Fibroblast of villous mesenchyme (primary cell): ENCODE data around the gene AKAP6. TPM values are rescaled to one million over a fixed set of nuclear protein-coding genes. Genes with fewer than 3 reads are reported as not detected.
A peak's percentile ranks its signal among the peaks of the same experiment; 100 is the strongest.

Experiments used
- DNase-seq: peaks from one replicate; pipeline ENCODE4 v3.0.0-alpha.2; 2010; ENCODE audit warnings: low read depth
- H3K4me3 ChIP-seq: 2 replicates; pipeline ENCODE4 v1.5.1; 2011; ENCODE audit warnings: low read depth, mild to moderate bottlenecking, low read length
- CTCF ChIP-seq: IDR thresholded peaks from 2 replicates; pipeline ENCODE4 v1.5.1; 2012; ENCODE audit warnings: low read depth, mild to moderate bottlenecking, low read length; ENCODE audit not compliant: insufficient read depth
- total RNA-seq: library from RNA; depleted of rRNA; stranded (reverse); fragments of >200 nt; gene quantifications from 2 replicates; pipeline ENCODE4 v1.2.3, GENCODE V29; 2012

The AKAP6 gene
- total RNA-seq, 1 donor: 3.9 TPM

DNA sequence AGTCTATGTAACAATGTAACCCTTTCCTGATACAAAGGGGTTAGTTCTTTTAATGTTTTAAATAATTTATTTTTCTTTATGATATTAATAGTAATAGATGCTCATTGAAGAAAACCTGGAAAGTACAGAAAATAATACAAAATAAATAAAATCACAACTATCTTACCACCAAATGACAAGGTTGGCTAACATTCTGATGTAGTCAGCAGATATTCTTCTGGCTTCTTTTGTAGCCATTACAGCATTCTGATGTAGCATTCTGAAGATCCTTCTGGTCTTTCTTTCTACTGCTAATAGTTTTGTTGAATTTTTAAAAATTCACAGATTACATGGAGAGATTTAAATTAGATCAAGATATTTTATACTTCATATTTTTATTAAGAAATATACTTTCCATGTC is 301.6 kb downstream of the AKAP6 start:
- DNase-seq: no peak
- TF ChIP-seq CTCF: no peak
- no peak overlapping the region for H3K4me3 ChIP-seq

GRCh38 chr14:32633224-32633859 is 304.2 kb downstream of the AKAP6 start:
- DNase-seq: no peak
- H3K4me3 ChIP-seq: no peak overlapping the region
- TF ChIP-seq CTCF: no peak

DNA sequence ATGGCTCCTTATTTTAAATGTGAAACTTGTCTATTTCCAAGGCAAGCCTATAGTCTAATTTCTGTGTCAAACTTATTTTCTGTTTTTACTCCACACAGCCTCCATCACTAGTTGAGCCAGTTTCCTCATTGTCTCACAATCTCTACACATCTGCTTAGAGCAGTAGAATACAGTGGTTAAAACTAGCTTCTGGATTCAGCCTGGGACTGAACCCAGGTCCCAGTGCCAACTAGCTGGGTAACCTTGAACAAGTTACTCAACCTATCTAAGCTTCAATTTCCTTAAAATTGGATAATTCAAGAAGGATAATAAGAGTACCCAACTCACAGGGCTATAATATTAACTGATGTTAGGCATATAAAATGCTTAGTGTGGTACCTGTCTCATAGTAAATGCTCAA is 304.8 kb downstream of the AKAP6 start:
- no peak for TF ChIP-seq CTCF
- H3K4me3 ChIP-seq: no peak overlapping the region
- DNase-seq: no peak

GRCh38 chr14:32635061-32635719 is 306.1 kb downstream of the AKAP6 start:
- TF ChIP-seq CTCF: no peak
- no peak overlapping the region for H3K4me3 ChIP-seq
- DNase-seq: peak; percentile 71

DNA sequence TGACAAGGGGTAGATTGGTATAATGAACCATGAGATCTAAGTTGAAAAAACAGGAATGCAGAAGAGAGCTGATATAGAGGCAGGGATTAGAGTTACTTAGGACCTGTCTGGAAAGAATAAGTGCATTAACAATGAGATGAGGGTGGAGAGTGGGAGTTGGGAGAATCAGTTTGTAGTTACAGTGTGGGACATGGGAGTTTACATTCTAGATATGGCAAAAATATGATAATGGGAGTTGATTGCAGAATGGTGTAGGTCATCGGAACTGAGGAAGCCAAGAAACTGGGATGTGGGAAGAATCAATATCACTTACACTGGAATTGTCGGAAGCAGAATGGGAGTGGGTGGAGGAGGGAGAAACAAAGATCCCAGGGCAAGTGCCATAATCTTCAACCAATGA is 308.5 kb downstream of the AKAP6 start:
- DNase-seq: no peak
- no peak overlapping the region for H3K4me3 ChIP-seq

GRCh38 chr14:32639208-32639607 is 310.1 kb downstream of the AKAP6 start:
- no peak for DNase-seq
- H3K4me3 ChIP-seq: no peak overlapping the region
- no peak for TF ChIP-seq CTCF

More for the DNA sequence above, 308.5 kb downstream of the AKAP6 start:
- no peak for TF ChIP-seq CTCF
